ENCODE data around the gene SLAMF1.
A peak's percentile ranks its signal among the peaks of the same experiment; 100 is the strongest.

SLAMF1 gene

GRCh38 chr1:160640359-160641123 is 6.3 kb downstream of the SLAMF1 start:
- no peak for DNase-seq (ENCODE audit: low read depth)

GRCh38 chr1:160639652-160640051 is 7.2 kb downstream of the SLAMF1 start:
- no peak for DNase-seq (ENCODE audit: low read depth)

- no peak for DNase-seq (ENCODE audit: low read depth)
These were observed 7.9 kb downstream of the SLAMF1 start for GRCh38 chr1:160638926-160639325.

- no peak for DNase-seq (ENCODE audit: low read depth)
These were observed 8.3 kb downstream of the SLAMF1 start for GRCh38 chr1:160638540-160638857.

- peak; percentile 47 for DNase-seq (ENCODE audit: low read depth)
These were observed 8.9 kb downstream of the SLAMF1 start for GRCh38 chr1:160637821-160638539.

- DNase-seq (ENCODE audit: low read depth) = no peak
These were observed 9.8 kb downstream of the SLAMF1 start for GRCh38 chr1:160637065-160637464.

GRCh38 chr1:160636547-160636946 is 10.3 kb downstream of the SLAMF1 start:
- DNase-seq (ENCODE audit: low read depth) = no peak

- DNase-seq (ENCODE audit: low read depth) = no peak
These were observed 10.8 kb downstream of the SLAMF1 start for GRCh38 chr1:160636076-160636475.

GRCh38 chr1:160634543-160635491 is 12.0 kb downstream of the SLAMF1 start:
- no peak for DNase-seq (ENCODE audit: low read depth)

- DNase-seq (ENCODE audit: low read depth) = no peak
These were observed 13.4 kb downstream of the SLAMF1 start for GRCh38 chr1:160633330-160633903.

GRCh38 chr1:160631983-160632625 is 14.7 kb downstream of the SLAMF1 start:
- no peak for DNase-seq (ENCODE audit: low read depth)

- DNase-seq (ENCODE audit: low read depth) = no peak
These were observed 16.1 kb downstream of the SLAMF1 start for GRCh38 chr1:160630523-160631451.

- peak; percentile 76 for DNase-seq (ENCODE audit: low read depth)
These were observed 17.3 kb downstream of the SLAMF1 start for GRCh38 chr1:160629286-160630210.

GRCh38 chr1:160628799-160629263 is 18.0 kb downstream of the SLAMF1 start:
- peak; percentile 26 for DNase-seq (ENCODE audit: low read depth)

- peak; percentile 30 for DNase-seq (ENCODE audit: low read depth)
These were observed 19.1 kb downstream of the SLAMF1 start for GRCh38 chr1:160627677-160628289.

- no peak for DNase-seq (ENCODE audit: low read depth)
These were observed 20.1 kb downstream of the SLAMF1 start for GRCh38 chr1:160626509-160627342.

- peak; percentile 32 for DNase-seq (ENCODE audit: low read depth)
These were observed 20.9 kb downstream of the SLAMF1 start for GRCh38 chr1:160625725-160626498.
